IgD-negative memory B cell (primary cell): Measurements from ENCODE around the gene SPINK9. TPM values are rescaled to one million over a fixed set of nuclear protein-coding genes. Genes with fewer than 3 reads are reported as not detected.
"Not testable (repeated sequence)": the region's sequence is repeated elsewhere in the genome, so short reads cannot be mapped to it uniquely, and the experiment has no call there.

Source experiments
- H3K27ac Mint-ChIP-seq, 3 donors: one replicate each; pipeline ENCODE4 v1.8.0; 2020 to 2022; ENCODE audit warnings: mild to moderate bottlenecking in 3 of 3, mixed read lengths in 3 of 3, moderate library complexity in 1 of 3
- H3K27me3 Mint-ChIP-seq: one replicate; pipeline ENCODE4 v1.8.0; 2021; ENCODE audit warnings: mixed read lengths
- H3K36me3 Mint-ChIP-seq: one replicate; pipeline ENCODE4 v1.8.0; 2020; ENCODE audit warnings: mild to moderate bottlenecking, mixed read lengths
- H3K4me1 Mint-ChIP-seq, 3 donors: one replicate each; pipeline ENCODE4 v1.8.0; 2020 to 2022; ENCODE audit warnings: mixed read lengths in 3 of 3, mild to moderate bottlenecking in 1 of 3
- H3K4me3 Mint-ChIP-seq, 4 donors: one replicate each; pipeline ENCODE4 v1.8.0; 2020 to 2022; ENCODE audit warnings: mild to moderate bottlenecking in 4 of 4, mixed read lengths in 4 of 4, moderate library complexity in 3 of 4
- H3K9me3 Mint-ChIP-seq, 3 donors: one replicate each; pipeline ENCODE4 v1.8.0; 2020 to 2021; ENCODE audit warnings: mixed read lengths in 3 of 3, mild to moderate bottlenecking in 1 of 3
- polyA plus RNA-seq: library from polyadenylated mRNA; unstranded; fragments of 300-500 nt; fragmentation: Illumina TruSeq; gene quantifications from one replicate; pipeline ENCODE4 v1.2.3, GENCODE V29; 2021

The SPINK9 gene, protein sequence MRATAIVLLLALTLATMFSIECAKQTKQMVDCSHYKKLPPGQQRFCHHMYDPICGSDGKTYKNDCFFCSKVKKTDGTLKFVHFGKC
- not detected for polyA plus RNA-seq

DNA sequence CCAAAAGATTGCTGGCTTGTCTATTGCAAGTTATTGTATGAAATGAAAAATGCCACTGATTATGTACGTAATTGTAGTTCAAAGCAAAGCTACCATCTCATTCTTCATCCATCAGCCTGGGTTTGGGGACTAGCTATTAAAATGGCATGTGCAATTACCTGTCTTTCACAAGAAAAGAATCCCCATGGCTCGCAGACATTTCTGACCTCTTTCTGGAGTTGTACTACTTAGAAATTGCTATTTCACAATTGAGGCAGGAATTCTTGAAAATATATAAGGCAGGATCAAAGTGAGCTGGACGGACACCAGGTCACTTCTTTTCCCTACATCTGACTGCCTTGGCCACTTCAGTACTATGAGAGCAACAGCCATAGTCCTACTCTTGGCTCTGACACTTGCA, at the start of gene SPINK9:
SPINK9 (plus strand) TSS at position 301 of the 400 bp plus-strand sequence; CDS start at position 356, 55 bp downstream.
- Mint-ChIP-seq H3K36me3 (no peaks in the 10 kb centered on the region), H3K9me3 (peaks cover 2 to 7% (median 4%) of the 10 kb centered on the region in 3 donors), H3K4me3 (no peak within 1 kb of the TSS), H3K4me1 (peaks cover 0 to 5% (median 4%) of the 10 kb centered on the region in 3 donors), H3K27ac (no peak within 1 kb of the TSS), H3K27me3 (peaks cover 3% of the 10 kb centered on the region)

DNA sequence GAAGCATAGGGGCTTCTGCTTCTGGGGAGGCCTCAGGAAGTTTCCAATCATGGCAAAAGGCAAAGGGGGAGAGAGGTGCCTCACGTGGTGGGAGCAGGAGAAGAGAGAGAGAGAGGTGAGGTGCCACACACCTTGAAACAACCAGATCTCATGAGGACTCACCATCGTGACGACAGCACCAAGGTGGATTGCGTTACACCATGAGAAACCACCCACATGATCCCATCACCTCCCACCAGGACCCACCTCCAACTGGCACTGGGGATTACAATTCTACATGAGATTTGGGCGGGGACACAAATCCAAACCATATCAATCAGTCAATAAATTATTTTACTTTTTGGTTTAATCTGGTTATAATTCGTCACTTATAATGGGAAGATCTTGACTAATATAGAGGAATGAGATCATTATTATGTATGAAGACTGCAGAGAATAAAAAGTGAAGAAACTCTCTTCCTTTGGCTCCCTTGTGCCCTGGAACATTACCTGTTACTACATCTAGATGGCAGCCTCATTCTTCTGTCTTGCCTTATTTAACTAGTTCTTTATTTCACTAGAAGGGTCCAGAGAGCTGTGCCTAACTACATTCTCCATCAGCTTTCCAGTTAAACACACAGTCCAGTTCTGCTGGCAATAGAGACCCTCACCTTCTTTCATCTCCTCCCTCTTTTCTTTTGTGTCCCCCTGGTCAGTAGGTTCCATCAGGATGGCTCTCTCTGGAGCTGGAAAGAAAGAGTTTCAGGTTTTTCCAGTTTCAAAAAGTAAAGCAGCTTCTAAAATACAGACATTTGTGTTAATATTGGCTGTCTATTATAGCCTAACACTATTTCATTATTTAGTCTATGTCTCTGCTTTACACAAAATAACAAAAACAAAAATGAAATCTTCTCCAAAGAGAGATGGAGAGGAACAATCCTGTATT, 44.8 kb upstream of the SPINK9 start:
- H3K27me3 Mint-ChIP-seq: no peaks in the 10 kb centered on the region
- H3K4me1 Mint-ChIP-seq: no peaks in the 10 kb centered on the region
- H3K36me3 Mint-ChIP-seq: no peaks in the 10 kb centered on the region
- H3K9me3 Mint-ChIP-seq: no peaks in the 10 kb centered on the region
- H3K27ac Mint-ChIP-seq: no peak overlapping the region
- no peak overlapping the region for H3K4me3 Mint-ChIP-seq

DNA sequence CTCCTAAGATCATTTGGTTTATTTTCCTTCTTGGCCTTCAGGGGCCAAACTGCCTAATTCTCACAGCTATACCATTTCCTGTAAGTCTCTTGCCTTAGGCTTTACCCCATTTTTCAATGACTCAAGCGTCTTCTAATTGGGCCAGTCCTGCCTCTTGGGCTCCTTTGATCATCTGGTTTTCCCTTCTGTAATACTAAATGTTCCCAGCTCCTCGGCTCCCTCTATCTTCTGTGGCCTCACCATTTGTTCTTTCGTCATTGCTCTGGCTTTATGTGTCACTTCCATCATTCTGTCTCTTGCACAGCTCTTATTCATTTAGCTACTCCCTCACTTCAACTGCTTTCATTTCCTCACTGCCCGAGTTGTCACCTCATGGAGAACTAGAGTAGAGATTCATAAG, 37.6 kb upstream of the SPINK9 start:
- Mint-ChIP-seq H3K4me1 (no peaks in the 10 kb centered on the region), H3K27ac (no peak overlapping the region), H3K4me3 (no peak overlapping the region), H3K36me3 (no peaks in the 10 kb centered on the region), H3K27me3 (no peaks in the 10 kb centered on the region), H3K9me3 (peaks cover 0 to 2% (median 0%) of the 10 kb centered on the region in 3 donors)

DNA sequence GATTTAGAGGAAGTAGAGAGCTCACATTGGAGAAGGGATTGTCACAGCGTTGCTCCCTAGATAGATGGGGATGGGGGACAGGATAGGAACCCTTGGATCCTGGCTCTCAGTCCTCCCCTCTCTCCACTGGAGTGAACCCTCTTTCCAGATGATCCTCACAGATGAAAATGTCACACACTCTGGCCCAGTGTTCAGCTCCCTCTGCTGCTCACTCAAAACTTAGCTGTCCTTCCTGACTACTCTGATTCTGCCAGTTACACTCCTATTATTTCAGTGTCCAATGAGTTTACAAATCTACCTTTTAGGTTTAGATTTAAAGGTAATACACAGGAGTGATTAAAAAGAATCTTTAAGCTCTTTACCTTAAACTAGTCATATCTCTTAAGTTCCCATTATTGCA, 28.9 kb upstream of the SPINK9 start:
- H3K9me3 Mint-ChIP-seq: peaks cover 3 to 9% (median 5%) of the 10 kb centered on the region in 3 donors
- peaks cover 5% of the 10 kb centered on the region for H3K36me3 Mint-ChIP-seq
- no peak overlapping the region for H3K27ac Mint-ChIP-seq
- H3K27me3 Mint-ChIP-seq: no peaks in the 10 kb centered on the region
- H3K4me1 Mint-ChIP-seq: no peaks in the 10 kb centered on the region
- H3K4me3 Mint-ChIP-seq: no peak overlapping the region

DNA sequence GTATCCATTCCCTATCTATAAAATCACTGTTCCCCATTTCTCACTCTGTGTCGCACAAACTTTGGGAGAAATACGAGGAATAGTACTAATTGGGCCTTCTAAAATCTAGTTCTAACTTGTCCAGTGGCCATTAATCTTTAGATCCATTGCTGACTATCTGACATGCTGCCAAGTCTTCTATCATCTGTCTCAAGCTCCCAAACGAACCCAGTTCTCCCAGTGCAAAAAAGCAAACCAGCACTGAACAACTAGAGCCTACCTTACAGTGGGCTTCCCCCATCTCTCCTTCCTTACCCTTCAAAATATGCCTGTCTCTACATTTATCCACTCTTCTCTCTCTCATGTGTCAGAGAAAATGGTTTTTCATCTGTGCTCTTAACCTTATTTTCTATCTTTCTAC, 26.3 kb upstream of the SPINK9 start:
- Mint-ChIP-seq H3K4me1 (no peaks in the 10 kb centered on the region), H3K4me3 (no peak overlapping the region), H3K9me3 (peaks cover 3 to 9% (median 5%) of the 10 kb centered on the region in 3 donors), H3K27me3 (no peaks in the 10 kb centered on the region), H3K27ac (no peak overlapping the region), H3K36me3 (peaks cover 5% of the 10 kb centered on the region)

DNA sequence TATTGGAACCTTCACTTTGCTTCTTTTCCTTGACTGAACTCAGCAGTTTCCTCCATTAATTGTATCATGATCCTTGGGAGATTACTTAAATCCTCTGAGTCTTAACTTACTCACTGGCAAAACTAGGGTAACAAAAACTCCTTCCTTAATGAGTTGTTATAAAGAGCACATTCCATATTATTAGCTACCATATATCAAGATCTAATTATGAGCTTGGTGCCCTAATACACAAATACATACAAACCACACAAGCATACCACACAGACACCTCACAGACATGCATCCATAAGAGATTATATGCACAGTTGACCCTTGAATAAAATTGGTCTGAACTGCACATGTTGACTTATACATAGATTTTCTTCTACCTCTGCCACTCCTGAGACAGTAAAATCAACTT, 25.6 kb upstream of the SPINK9 start:
- H3K27me3 Mint-ChIP-seq: no peaks in the 10 kb centered on the region
- peaks cover 0 to 1% (median 0%) of the 10 kb centered on the region in 3 donors for H3K4me1 Mint-ChIP-seq
- H3K27ac Mint-ChIP-seq: no peak overlapping the region
- no peak overlapping the region for H3K4me3 Mint-ChIP-seq
- peaks cover 3 to 9% (median 5%) of the 10 kb centered on the region in 3 donors for H3K9me3 Mint-ChIP-seq
- H3K36me3 Mint-ChIP-seq: no peaks in the 10 kb centered on the region

DNA sequence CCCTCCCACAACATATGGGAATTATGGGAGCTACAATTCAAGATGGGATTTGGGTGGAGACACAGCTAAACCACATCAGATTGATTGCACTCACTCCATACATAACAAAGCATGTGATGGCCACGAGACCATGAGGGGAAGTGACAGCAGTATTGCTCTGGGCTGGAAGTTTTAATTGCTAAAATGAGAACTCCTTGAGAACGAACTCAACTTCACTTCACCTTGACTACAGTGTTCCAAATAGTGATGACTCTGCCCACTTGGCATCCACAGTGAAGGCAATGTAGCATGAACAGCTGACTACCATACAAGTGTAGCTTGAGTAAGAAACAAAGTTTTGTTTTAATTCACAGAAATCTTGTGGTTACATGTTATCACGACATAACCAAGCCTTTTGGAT, 23.9 kb upstream of the SPINK9 start:
- peaks cover 3 to 9% (median 5%) of the 10 kb centered on the region in 3 donors for H3K9me3 Mint-ChIP-seq
- H3K27me3 Mint-ChIP-seq: no peaks in the 10 kb centered on the region
- no peak overlapping the region for H3K27ac Mint-ChIP-seq
- H3K4me3 Mint-ChIP-seq: no peak overlapping the region
- no peaks in the 10 kb centered on the region for H3K36me3 Mint-ChIP-seq
- H3K4me1 Mint-ChIP-seq: peaks cover 0 to 1% (median 0%) of the 10 kb centered on the region in 3 donors

DNA sequence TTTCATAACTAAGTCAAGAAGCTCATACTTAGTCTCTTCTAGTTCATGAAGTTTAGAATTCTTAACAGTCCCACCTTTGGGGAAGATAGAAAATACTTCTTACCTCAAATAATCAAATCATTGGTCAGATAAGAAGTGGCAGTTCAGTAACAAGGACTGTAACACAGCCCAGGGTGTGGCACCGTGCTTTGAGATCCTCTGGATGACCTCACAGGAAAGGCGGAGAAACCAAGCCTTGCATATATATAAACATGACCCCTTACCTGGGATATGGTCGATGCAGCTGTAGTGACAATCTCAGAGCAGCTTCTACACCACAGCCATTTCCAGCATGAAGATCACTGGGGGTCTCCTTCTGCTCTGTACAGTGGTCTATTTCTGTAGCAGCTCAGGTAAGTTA, 23.2 kb upstream of the SPINK9 start, which contains the start of gene SPINK7:
SPINK7 (plus strand) TSS at position 271 of the 400 bp plus-strand sequence; CDS start at position 332, 61 bp downstream.
- Mint-ChIP-seq H3K4me1 (peaks cover 0 to 1% (median 0%) of the 10 kb centered on the region in 3 donors), H3K36me3 (no peaks in the 10 kb centered on the region), H3K27me3 (no peaks in the 10 kb centered on the region)

DNA sequence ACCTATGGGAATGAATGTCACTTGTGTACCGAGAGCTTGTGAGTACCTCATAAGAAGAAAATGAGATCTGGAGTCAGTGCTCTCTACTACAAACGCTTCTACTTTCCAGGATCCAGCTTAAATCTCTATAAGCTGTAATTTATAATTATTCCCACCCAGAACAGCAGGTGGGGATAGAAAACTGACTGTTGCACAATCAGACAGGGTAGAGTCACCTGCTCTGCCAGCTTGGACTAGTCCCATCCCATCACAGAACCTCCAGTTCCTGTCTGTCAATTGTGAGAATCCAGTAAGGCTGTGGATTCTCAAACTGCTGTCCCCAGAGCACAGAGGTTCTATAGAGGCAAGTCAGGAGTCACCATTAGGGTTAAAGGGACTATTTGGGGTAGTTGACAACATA, 21.2 kb upstream of the SPINK9 start:
- H3K27me3 Mint-ChIP-seq: no peaks in the 10 kb centered on the region
- peaks cover 0 to 1% (median 0%) of the 10 kb centered on the region in 3 donors for H3K4me1 Mint-ChIP-seq
- no peaks in the 10 kb centered on the region for H3K36me3 Mint-ChIP-seq
- no peak overlapping the region for H3K4me3 Mint-ChIP-seq
- peaks cover 2 to 7% (median 3%) of the 10 kb centered on the region in 3 donors for H3K9me3 Mint-ChIP-seq
- no peak overlapping the region for H3K27ac Mint-ChIP-seq

More for the DNA sequence above, 23.2 kb upstream of the SPINK9 start, which contains the start of gene SPINK7:
- no peak within 1 kb of the TSS for H3K4me3 Mint-ChIP-seq
- H3K27ac Mint-ChIP-seq: no peak within 1 kb of the TSS
- H3K9me3 Mint-ChIP-seq: peaks cover 3 to 9% (median 6%) of the 10 kb centered on the region in 3 donors

DNA sequence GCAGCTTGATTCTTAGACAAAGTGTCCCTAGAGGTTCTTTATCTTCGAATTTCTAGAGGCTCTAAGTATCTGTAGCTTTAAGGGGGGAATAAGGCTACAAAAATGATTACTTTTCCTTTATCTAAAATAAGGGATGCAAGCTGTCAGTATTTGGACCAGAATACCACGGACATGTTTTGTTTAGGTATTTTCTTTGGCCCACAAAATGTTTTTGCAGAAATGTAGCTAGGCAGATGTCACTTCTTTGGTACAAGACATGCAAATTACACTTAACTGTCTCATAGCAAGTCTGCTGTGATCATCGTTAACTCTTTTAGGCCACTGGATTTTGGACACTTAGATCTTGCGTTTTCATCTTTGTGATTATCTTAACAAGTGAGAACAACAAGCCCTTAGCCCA, 20.6 kb upstream of the SPINK9 start:
- Mint-ChIP-seq H3K9me3 (peaks cover 1% of the 10 kb centered on the region in 3 donors), H3K27me3 (no peaks in the 10 kb centered on the region), H3K4me3 (no peak overlapping the region), H3K36me3 (no peaks in the 10 kb centered on the region), H3K27ac (no peak overlapping the region), H3K4me1 (peaks cover 0 to 1% (median under 1%) of the 10 kb centered on the region in 3 donors)

DNA sequence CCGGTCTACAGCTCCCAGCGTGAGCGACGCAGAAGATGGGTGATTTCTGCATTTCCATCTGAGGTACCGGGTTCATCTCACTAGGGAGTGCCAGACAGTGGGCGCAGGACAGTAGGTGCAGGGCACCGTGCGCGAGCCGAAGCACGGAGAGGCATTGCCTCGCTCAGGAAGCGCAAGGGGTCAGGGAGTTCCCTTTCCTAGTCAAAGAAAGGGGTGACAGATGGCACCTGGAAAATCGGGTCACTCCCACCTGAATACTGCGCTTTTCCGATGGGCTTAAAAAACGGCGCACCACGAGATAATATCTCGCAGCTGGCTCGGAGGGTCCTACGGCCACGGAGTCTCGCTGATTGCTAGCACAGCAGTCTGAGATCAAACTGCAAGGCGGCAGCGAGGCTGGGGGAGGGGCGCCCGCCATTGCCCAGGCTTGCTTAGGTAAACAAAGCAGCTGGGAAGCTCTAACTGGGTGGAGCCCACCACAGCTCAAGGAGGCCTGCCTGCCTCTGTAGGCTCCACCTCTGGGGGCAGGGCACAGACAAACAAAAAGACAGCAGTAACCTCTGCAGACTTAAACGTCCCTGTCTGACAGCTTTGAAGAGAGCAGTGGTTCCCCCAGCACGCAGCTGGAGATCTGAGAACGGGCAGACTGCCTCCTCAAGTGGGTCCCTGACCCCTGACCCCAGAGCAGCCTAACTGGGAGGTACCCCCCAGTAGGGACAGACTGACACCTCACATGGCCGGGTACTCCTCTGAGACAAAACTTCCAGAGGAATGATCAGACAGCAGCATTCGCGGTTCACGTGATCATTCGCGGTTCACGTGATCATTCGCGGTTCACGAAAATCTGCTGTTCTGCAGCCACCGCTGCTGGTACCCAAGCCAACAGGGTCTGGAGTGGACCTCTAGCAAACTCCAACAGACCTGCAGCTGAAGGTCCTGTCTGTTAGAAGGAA, 15.1 kb upstream of the SPINK9 start:
- H3K9me3 Mint-ChIP-seq, H3K4me1 Mint-ChIP-seq, H3K36me3 Mint-ChIP-seq, H3K27me3 Mint-ChIP-seq: not testable (repeated sequence)
- Mint-ChIP-seq H3K4me3 (peak overlapping the region; percentile 17 to 83 (median 78)), H3K27ac (peak overlapping the region in 1 of 3 donors; percentile 73)

DNA sequence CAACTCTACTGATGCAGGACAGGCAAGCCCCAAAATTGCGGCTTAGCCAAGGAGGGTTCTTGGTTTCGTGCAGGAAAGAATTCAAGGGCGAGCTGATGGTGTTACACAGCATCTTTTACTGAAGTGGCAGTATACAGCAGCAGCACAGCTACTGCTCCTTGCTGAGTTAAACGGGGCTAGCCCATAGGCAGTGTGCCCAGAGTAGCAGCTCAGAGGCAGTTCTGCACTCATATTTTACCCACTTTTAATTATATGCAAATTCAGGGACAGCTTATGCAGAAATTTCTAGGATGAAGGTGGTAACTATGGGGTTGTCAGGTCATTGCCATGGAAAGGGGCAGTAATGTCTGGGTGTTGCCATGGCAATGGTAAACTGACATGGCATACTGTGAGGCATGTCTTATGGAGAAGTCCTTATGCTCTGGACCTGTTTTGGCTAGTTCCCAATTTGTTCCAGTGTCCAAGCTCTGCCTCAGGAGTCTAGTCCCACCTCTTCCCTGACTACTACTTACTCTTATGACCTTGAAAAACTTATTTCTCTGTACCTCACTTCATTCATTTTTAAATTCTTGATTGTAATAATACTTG, 2.0 kb upstream of the SPINK9 start:
- no peak overlapping the region for H3K4me3 Mint-ChIP-seq
- peaks cover 0 to 5% (median 4%) of the 10 kb centered on the region in 3 donors for H3K4me1 Mint-ChIP-seq
- H3K9me3 Mint-ChIP-seq: peaks cover 6 to 14% (median 12%) of the 10 kb centered on the region in 3 donors
- H3K27ac Mint-ChIP-seq: no peak overlapping the region
- peaks cover 3% of the 10 kb centered on the region for H3K27me3 Mint-ChIP-seq
- no peaks in the 10 kb centered on the region for H3K36me3 Mint-ChIP-seq

DNA sequence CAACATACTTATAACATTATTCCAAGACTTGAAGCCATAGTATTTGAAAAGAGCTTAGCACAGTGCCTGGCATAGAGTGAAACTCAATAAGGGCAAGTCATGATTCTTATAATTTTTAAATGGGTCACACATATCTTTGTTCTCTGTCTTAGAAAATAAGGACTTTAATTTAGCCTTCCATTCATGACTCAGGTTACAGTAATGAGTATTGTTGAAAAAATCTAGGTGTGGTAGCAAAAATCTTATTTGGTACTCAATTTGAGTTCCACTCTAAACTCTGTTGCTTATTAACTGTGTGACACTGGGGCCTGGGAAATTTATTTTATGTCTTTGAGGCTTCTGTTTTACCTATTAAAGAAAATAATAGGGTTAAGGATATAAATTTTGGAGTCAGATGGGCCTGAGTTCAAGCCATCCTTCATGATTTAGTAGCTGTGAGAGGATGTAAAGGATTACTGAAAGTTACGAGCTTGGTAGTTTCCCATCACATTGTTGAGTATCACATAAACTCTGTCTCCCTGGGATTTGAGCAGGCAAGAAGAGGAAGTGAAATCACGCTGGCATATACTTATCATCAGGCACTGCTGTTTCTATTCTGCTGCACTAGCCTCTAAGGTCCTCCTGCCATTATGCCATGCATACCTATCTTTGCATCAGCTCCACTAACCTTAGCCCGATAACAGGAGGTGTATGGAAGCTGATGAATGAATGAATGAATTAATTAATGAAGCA, 1.5 kb downstream of the SPINK9 start:
- Mint-ChIP-seq H3K27ac (peak overlapping the region in 1 of 3 donors; percentile 14), H3K4me3 (no peak overlapping the region), H3K27me3 (peaks cover 3% of the 10 kb centered on the region), H3K4me1 (peaks cover 0 to 5% (median 4%) of the 10 kb centered on the region in 3 donors), H3K9me3 (peaks cover 0 to 2% (median 0%) of the 10 kb centered on the region in 3 donors), H3K36me3 (no peaks in the 10 kb centered on the region)
